Fibroblast of gingiva (primary cell): ENCODE data around the gene IAH1.

Experiments
- DNase-seq: peaks from one replicate; pipeline ENCODE4 v3.0.0-alpha.2; 2011; ENCODE audit warnings: low read depth

IAH1 gene, protein sequence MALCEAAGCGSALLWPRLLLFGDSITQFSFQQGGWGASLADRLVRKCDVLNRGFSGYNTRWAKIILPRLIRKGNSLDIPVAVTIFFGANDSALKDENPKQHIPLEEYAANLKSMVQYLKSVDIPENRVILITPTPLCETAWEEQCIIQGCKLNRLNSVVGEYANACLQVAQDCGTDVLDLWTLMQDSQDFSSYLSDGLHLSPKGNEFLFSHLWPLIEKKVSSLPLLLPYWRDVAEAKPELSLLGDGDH

DNA sequence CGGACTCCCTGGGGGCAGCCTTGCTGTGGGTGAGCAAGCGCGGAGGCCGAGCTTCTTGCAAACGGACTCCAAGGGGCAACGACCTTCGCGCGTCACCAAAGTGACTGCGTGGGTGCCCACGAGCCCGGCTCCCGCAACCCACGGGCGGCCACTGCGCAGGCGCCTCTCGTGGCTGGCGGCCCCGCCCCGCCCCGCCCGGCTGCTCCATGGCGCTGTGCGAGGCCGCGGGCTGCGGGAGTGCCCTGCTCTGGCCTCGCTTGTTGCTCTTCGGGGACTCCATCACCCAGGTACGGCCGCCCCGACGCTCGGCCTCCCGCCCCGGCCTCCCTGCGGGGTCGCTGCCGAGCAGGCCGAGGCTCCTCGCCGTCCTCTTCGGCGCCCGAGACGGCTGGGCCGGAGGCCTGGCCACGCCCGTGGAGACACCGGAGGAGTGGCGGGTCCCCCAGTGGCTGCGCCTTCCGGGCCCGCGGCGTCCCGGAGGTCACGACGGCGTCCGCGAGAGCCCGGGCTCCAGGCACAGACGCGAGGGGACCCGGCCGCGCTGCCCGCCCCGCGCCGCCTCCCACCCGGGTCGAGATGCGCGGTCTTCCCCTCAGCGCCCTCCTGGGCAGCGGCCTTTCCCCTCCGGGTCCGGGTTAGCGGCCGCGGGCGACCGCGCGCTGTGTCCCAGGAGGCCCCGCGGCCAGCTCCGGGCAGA is at the start of gene IAH1:
IAH1 (plus strand) TSS at position 191 of the 697 bp plus-strand sequence; CDS start at position 207, 16 bp downstream.
- DNase-seq = peak; percentile 54

DNA sequence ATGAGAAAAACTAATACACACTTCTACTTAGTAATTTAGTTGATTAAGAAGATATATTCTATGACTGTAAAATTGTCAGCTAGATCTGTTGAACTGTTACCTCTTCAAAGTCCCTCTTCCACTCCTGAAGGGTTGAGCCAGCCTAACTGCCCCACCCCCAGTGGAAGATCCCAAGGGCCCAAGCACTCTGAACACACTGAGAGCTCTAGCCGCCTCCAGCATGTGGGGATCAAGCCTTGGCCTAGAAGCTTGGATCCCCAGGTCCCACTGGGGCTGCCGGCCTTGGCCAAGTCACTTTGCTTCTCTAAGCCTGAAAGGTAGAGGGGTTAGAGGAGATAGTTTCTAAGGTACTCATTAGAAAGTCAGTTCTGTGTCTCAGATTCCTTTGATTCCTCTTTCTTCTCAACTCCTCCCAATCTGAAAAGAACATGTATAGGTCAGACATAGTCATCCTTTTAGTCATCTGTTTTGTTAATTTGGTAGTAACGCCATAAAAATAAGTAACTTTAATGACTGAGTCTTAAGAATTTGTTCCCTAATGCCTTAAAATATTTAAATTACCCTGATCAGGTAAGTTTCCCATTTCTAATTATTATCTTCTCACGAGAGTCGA is 45.3 kb upstream of the IAH1 start:
- no peak for DNase-seq

DNA sequence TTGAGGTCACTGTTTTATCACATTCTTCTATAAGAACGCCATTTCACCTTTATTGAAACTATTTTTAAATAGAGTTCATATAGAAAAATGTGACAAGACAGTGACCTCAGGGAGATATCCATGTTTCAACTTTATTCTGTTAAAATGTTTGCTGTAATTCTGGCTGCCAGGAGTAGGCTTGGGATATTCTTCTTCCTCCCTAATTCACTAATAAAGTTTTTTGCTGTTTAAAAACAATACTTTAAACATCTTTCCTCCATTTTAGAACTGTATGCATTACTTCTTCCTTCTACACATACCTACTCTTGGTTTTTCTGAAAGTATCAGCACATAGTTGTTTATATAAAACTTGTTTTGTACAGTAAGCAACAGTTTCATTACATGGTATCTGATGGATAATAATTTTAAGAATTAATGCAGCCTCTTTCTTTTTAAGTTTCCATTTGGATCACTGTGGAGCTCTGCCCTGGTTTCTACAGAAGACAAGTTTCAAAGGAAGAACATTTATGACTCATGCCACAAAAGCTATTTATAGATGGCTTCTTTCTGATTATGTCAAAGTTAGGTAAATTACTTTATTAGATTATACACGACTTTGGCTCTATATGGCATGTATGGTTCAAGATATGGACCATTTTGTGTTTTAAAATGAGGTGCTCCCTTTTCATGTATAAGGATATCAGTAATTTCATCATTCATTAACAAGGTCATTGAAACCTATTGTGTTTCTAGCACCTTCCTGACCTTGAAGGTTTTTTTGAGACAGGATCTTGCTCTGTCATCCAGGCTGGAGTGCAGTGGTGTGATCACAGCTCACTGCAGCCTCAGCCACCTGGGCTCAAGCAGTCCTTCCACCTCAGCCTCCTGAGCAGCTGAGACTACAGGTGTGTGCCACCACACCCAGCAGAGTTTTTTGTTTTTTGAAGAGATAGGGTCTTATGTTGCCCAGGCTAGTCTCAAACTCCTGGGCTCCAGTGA is 43.7 kb upstream of the IAH1 start:
- no peak for DNase-seq

DNA sequence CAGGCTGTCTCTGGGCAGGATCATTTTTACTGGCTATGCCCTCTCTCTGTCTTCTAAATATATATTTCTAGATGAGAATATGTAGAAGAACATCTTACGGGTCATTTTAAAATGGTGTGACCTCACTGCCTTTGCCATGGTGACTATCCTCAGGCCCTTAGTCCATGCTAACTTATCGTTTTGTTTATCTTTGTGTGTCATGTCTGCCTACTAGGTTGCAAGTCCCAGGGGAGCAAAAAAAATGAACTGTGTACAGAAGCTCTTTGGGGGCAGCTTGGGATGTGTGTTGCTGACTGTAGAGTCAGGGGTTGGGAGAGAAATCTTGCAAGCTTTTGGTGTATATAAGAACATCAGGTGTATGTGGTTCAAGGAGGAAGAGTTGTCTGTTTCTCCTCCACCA is 39.9 kb upstream of the IAH1 start:
- DNase-seq = peak; percentile 6

DNA sequence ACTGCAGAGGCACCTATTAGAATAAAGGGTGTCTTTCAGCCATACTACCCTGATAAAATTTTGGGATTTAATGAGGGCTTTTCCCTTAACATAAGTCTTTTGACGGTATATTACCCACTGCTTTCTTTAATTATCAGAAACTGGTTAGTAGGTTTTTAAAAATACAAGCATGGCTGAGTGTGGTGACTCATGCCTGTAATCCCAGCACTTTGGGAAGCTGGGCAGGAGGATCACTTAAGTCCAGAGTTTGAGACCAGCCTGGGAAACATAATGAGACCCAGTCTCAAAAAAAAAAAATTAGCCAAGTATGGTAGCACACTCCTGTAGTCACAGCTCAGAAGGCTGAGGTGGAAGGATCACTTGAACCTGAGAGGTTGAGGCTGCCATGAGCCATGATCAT is 34.8 kb upstream of the IAH1 start:
- DNase-seq = no peak

DNA sequence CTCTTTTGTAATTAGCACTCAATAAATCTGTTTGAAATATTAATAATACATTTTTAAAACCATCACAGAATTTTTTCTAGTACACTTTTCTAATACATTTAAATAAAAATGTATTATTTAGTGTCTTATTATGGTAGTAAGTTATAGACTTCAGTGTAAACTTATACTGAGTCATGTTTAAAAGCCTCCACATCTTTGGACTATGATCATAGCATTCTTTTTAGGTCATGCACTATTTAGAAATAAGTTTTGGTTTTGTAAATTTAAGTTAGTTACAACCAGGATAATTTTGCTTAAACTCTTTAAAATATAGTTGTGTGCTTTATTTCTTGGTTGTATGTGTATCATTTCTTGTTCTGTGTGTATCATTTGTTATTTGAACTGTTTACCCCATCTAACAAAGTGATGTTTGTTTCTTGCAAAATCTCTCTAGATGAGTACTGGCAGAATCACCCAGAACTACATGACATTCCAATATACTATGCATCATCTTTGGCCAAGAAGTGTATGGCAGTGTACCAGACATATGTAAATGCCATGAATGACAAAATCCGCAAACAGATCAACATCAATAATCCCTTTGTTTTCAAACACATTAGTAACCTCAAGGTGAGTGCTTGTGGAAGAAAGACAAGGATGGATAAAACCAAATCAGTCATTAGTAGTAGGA is 34.2 kb upstream of the IAH1 start:
- DNase-seq = peak; percentile 70

DNA sequence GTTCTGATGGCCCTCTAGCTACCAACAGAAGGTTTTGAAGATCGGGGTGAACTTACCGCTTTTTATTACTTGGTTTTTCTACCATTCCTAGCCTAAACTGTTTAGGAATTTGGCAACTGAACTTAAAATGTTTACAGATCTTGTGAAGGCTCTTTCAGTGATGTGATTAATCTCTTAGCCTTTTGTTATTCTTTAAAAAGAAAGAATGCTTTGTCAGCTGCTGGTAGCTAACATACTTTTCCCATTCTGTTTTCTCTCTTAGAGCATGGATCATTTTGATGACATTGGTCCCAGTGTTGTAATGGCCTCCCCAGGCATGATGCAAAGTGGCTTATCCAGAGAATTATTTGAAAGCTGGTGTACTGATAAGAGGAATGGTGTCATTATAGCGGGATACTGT is 32.8 kb upstream of the IAH1 start:
- DNase-seq = no peak

DNA sequence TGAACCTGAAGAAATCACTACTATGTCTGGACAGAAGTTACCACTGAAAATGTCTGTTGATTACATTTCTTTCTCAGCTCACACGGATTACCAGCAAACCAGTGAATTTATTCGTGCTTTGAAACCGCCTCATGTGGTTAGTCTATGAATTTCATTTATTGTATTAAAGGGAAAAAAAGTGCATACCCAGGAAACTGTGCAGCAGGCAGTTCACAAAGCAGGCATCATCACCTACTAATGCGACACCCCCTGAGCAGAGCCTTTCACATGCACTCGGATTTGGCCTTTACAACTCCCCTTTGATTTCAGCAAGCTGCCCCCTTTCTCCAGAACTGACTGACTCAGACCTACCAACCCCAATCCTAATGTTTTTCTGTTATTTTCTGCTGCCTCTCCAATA is 30.8 kb upstream of the IAH1 start:
- DNase-seq = no peak

DNA sequence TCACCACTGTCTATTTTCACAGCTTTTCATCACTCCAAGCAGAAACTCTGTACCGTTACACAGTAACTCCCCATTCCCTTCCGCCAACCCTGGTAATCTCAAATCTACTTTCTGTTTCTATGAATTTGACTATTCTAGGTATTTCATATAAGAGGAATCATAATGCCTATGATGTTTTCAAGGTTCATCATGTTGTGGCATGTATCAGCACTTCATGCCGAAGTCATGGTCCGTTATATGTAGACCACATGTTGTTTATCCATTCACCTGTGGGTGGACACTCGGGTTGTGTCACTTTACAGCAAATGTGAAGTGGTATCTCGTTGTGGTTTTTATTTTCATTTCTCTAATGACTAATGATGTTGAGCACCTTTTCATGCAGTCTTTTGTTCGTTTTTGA is 29.3 kb upstream of the IAH1 start:
- no peak for DNase-seq

DNA sequence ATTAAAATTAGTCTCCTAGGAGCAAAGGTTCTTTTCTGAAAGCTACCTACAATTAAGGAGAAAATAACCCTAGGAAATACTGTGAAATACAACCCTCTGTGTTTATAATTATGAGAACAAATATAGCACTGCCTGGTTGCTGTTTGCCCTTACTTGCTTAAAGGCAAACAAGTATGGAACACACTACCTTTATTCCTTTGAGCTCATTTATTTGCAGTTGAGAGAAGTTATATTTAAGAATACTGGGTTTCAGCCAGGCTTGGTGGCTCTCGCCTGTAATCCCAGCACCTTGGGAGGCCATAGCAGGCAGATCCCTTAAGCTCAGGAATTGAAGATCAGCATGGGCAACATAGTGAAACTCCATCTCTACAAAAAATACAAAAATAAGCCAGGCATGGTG is 23.1 kb upstream of the IAH1 start:
- DNase-seq = no peak

DNA sequence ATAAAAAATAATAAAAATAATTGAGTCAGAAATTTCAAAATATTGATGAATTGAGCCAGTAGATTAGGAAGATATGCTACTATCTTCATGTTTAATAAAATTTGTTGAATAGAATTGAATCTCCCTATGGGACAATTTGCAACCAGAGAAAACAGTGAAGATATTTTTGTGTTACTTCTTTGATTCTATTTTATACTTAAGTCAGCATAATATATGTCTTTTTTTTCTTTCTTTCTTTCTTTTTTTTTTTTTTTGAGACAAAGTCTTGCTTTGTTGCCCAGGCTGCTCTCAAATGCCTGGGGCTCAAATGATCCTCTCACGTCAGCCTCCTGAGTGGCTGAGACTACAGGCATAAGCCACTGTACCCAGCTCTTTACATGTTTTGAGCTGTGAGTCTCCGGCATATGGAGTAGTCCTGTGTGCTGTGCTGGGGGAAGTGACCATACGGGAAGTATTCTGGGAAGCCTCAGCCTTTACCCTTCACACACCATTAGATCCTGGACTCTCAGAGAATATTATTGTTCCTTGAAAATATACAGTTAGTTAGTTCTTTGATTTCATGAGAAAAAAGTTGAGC is 13.8 kb upstream of the IAH1 start:
- DNase-seq = no peak

DNA sequence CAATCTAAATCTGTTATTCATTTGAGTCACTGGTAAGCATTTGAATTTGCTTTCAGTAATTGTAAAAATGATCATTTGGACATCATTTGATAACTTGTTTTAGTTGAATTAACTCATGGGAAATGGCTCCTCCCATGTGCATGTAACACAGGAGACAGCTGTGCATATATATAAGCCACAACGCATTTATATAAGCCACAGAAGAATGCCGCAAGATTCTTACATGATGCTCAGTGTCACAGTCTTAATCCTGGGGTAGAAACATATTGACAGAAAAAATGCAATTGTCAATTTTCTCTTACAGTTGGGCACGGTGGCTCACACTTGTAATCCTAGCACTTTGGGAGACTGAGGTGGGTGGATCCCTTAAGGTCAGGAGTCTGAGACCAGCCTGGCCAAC is 13.3 kb upstream of the IAH1 start:
- no peak for DNase-seq

DNA sequence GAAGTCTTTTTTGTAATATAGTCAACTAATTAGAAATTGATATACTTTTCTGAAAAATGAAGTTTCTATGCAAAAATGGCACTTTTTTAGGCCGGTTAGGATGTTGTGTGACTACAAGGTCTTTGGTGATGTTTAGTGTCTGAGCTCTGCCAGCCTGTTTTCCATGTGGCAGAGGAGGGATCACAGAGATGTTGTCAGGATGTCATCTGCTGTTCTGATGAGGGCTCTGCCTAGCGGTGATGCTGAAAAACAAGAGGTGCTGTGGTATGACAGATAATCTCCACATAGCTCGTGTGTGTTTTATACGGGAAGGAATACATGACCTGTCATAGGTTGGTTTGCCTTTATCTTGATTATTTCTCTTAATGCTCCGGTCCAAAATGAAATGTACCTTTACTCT is 12.0 kb upstream of the IAH1 start:
- DNase-seq = no peak

DNA sequence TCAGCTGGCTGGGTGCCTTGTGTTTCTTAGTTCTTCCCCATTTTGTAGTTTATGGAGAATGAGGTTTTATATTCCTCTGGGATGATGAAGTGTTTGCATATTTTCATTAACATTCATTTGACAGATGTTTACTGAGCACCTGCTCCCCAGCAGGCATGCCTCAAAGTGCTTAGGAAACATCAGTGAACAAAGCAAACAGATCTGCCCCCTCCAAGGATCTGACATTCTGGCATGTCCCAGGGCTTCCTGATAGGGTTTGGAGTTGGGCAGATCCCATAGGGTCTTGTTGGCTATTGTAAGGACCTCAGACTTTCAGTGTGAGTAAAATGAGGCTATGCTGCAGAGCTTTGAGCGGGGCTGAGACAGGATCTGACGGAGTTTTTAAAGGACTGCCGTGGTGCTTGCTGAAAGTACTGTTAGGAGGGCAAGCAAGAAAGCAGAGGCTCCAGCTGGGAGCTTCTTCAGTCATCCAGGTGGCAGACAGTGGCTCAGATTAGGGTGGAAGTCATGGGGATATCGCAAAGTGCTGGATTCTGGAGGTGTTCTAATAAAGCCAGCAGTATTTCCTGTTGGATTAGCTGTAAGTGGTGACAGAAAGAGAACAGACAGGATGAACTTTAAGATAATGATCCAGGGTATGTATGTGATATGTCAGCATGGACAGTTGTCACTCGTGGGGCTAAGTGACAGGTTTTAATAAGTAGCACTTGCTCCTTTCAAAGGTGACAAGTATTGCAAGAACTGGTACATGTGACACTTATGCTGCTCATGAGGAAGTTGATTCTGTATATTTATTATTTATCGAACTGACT is 11.3 kb upstream of the IAH1 start:
- DNase-seq = no peak

DNA sequence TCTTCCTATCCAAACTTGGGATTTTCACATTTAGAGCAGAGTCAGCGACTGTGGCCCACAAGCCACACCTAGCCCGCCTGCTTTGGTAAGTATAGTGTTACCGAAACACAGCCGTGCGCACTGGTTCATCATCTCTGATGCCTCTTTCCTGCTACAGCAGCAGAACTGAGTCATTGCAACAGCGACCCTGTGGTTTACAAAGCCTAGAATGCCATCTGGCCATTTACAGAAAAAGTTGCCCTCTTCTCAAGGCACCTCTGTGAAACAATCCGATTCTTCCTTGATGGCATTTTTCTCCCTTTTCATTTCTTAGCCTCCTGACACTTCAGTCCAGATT is 10.7 kb upstream of the IAH1 start:
- DNase-seq = no peak

DNA sequence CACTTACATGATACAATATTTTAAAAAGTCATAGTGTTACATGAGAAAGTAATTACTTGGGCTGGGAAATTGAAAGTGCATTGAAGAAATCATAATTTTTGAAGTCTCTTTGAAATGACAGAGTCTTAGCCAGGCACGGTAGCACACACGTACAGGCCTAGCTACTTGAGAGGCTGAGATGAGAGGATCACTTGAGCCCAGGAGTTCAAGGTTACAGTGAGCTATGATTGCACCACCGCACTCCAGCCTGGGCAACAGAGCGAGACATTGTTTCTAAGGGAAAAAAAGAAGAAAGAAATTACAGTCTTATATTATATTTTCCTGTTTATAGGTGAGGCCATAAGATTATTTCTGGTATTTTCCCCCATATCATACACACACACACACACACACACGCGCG is 9.2 kb upstream of the IAH1 start:
- DNase-seq = no peak

DNA sequence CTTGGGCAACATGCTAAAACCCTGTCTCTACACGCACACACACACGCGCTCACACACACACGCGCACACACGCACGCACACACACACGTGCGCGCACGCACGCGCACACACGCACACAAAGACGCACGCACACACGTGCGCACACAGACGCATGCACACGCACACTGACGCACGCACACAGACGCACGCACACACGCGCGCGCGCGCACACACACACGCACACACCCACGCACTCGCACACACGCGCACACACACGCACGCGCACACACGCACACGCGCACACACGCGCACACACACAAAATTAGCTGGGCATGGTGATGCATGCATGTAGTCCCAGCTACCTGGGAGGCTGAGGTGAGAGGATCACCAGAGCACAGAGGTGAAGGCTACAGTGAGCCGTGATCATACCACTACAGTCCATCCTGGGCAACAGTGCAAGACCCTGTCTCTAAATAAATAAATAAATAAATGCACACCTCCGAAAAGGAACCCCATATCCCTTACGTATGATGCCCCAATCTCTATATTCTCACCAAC is 8.1 kb upstream of the IAH1 start:
- no peak for DNase-seq

DNA sequence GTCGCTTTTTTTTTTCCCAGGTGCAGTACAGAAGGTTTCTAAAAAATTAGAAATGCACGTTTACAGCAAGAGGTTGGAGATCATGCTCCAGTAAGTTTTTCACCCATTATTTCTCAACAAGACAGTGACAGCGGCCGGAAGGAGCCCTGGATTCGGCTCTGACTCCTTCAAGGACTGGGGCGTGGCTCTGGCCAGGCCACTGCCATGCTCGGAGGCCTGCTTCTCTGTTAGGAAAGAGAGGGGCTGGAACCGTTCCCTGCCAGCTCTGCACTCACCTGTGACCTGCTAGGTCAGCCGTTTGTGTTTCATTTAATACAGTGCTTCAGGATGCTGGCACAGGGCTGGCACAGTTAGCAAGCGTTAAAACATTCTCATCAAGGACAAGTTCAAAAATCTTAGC is 6.7 kb upstream of the IAH1 start:
- no peak for DNase-seq

DNA sequence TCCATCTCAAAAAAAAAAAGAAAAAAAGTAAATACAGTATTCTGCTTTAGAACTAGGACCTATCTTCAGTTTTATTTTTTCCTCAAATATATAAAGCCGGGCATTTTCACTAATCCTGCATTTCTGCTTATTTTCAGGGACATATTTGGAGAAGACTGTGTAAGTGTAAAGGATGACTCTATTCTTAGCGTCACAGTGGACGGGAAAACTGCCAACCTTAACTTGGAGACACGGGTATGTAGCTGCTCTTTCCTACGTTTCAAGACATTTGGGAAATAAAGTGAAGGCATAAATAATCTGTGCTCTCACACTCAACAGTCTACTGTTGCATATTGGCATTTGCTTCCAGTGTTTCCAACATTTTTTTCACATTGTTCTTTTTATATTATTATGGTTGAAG is 3.1 kb upstream of the IAH1 start:
- DNase-seq = no peak

DNA sequence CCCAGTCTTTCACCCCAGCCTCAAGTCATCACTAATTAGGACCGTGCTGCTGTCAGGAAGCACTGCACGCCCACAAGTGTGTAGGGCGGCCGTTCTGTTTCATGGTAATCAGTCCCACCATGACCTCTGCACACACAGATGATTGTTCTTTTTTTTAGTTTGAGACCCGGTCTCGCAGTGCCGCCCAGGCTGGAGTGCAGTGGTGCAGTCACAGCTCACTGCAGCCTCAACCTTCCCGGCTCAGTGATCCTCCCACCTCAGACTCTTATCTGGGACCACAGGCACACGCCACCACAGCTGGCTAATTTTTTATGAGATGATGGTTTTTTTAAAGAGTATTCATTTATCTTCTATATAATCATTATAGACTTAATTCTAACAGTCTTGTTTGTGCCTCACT is 1.8 kb upstream of the IAH1 start:
- DNase-seq = no peak
